ENCODE data around the gene TSR1. TPM values are rescaled to one million over a fixed set of nuclear protein-coding genes. Genes with fewer than 3 reads are reported as not detected.

Gene TSR1
- total RNA-seq: 10 to 100 TPM; 25.0 to 58.3 (median 46.5) TPM

GRCh38 chr17:2336215-2336851 lies at the start of gene TSR1:
Gene TSR1, minus strand, starts transcription at chr17:2336457. Its CDS starts 30 bp downstream, at chr17:2336427.
- H3K4me3 ChIP-seq: peak within 1 kb of the TSS; percentile 75 to 98
- H3K36me3 ChIP-seq: peaks cover 6 to 47% of the 10 kb centered on the region in 2 donors
- peak within 1 kb of the TSS; percentile 5 to 95 (median 95) for H3K27ac ChIP-seq
- TF ChIP-seq POLR2AphosphoS5 (IDR thresholded peaks at IDR 0.05) (peak; percentile 86), CTCF (IDR thresholded peaks at IDR 0.05) (peak in 2 of 4 experiments; percentile 25 to 67), EP300 (IDR thresholded peaks at IDR 0.05) (no peak), POLR2A (IDR thresholded peaks at IDR 0.05) (peak; percentile 70 to 71)
- peak; percentile 89 for ATAC-seq
- H3K4me1 ChIP-seq: peaks cover 0 to 40% (median 5%) of the 10 kb centered on the region in 3 donors
- H3K9me3 ChIP-seq: no peaks in the 10 kb centered on the region
- WGBS, 2 donors (ENCODE audit: low coverage in 1 of 2): 0 to 1% methylated on average over 3 to 23 of the region's 48 CpGs
- no peaks in the 10 kb centered on the region for H3K27me3 ChIP-seq

- no peak for TF ChIP-seq EP300 (IDR thresholded peaks at IDR 0.05)
- TF ChIP-seq POLR2A (IDR thresholded peaks at IDR 0.05): no peak
- no peak for TF ChIP-seq POLR2AphosphoS5 (IDR thresholded peaks at IDR 0.05)
- no peak for TF ChIP-seq CTCF (IDR thresholded peaks at IDR 0.05)
- peak overlapping the region in 2 of 4 donors; percentile 26 to 38 for H3K27ac ChIP-seq
- WGBS, 2 donors (ENCODE audit: low coverage in 1 of 2): 57% methylated on average over 2 of the region's 18 CpGs; no CpG with 5 or more reads in 1 of the 2 donors
- no peaks in the 10 kb centered on the region for H3K9me3 ChIP-seq
- no peak overlapping the region for H3K4me3 ChIP-seq
- peaks cover 0 to 71% (median 14%) of the 10 kb centered on the region in 3 donors for H3K4me1 ChIP-seq
- no peak for ATAC-seq
- no peaks in the 10 kb centered on the region for H3K27me3 ChIP-seq
- peaks cover 0 to 60% of the 10 kb centered on the region in 2 donors for H3K36me3 ChIP-seq
Measured at GRCh38 chr17:2385240-2386210, 49.3 kb upstream of the TSR1 start.

DNA sequence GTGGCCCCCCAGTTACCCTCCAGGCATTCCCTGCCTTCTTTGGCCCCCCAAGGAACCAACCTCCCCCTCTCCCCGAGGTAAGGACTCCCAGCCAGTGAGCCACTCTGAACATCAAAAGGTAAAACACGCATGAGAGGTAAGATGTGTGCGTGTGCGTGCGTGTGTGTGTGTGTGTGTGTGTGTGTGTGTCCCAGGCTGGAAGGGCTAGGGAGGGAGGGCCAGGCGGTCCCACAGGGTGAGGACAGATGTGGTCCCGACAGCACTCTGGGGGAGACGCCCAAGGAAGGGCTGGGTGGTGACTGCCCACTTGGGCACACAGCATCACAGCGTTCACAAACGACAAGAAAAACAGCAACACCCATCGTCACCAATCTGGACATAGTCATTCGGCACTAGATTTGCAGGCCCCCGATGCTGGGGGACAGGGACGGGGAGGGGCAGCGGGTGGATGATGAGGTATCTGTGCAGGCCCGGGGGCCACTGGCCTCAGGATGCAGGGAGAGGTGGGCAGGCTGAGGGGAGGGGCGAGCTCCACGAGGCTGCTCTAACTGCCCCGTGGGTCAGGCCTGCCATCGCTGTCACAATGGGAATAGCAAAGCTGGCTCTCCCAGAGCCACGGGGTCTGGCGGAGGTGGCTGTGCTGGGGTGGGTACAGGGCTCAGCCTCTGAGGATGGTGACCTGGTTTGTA lies 48.3 kb upstream of the TSR1 start:
- Histone ChIP-seq H3K4me1 (peaks cover 0 to 62% (median 5%) of the 10 kb centered on the region in 3 donors), H3K27ac (peak overlapping the region in 2 of 4 donors; percentile 26 to 38), H3K36me3 (peaks cover 0 to 70% of the 10 kb centered on the region in 2 donors), H3K27me3 (no peaks in the 10 kb centered on the region), H3K4me3 (no peak overlapping the region), H3K9me3 (no peaks in the 10 kb centered on the region)
- no peak for TF ChIP-seq POLR2A (IDR thresholded peaks at IDR 0.05)
- no peak for ATAC-seq
- WGBS, 2 donors (ENCODE audit: low coverage in 1 of 2): 52 to 89% methylated on average over 5 to 14 of the region's 22 CpGs

DNA sequence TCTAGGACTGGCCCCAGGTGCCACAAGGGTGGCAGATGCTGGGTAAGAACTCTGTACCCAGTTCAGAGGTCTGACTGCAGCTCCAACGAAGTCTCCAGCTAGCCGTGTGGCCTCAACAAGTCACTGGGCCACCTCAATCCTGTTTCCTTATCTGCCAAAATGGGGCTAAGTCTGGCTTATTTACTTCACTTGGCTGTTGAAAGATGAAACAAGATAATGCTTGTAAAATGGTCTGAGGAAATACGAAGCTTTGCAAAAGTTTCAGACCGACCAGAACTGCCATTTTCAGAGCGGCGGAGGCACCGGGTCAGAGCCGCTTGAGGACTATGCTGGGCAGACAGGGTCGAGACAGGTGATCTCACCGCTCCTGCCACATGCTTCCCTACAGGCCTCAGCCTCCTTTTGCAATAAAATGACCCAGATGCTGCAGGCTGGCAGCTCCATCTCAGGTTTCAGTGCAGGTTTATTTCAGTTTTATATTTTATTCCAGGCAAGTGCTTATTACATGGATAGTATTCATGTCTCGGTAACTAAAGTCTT lies 47.4 kb upstream of the TSR1 start:
- peaks cover 0 to 77% of the 10 kb centered on the region in 2 donors for H3K36me3 ChIP-seq
- H3K4me3 ChIP-seq: no peak overlapping the region
- H3K27me3 ChIP-seq: no peaks in the 10 kb centered on the region
- H3K27ac ChIP-seq: peak overlapping the region in 3 of 4 donors; percentile 15 to 65 (median 30)
- no peak for ATAC-seq
- no peaks in the 10 kb centered on the region for H3K9me3 ChIP-seq
- no peak for TF ChIP-seq CTCF (IDR thresholded peaks at IDR 0.05)
- no peak for TF ChIP-seq POLR2AphosphoS5 (IDR thresholded peaks at IDR 0.05)
- no peak for TF ChIP-seq POLR2A (IDR thresholded peaks at IDR 0.05)
- TF ChIP-seq EP300 (IDR thresholded peaks at IDR 0.05): no peak
- WGBS, 2 donors (ENCODE audit: low coverage in 1 of 2): 82 to 87% methylated on average over 10 to 11 of the region's 11 CpGs
- peaks cover 0 to 53% (median 3%) of the 10 kb centered on the region in 3 donors for H3K4me1 ChIP-seq
